Endothelial cell of umbilical vein (primary cell): ENCODE results near the gene TLX3. TPM values are rescaled to one million over a fixed set of nuclear protein-coding genes. Genes with fewer than 3 reads are reported as not detected.

ENCODE experiments used
- BruUV-seq: library from RNA; stranded (reverse); fragments of 400-500 nt; replicated peaks from 2 replicates; lab custom pipeline; 2021; lab: Mats Ljungman, UMichigan
- CTCF ChIA-PET: fragments of 300-600, 350-600 bp; sonication (Branson Sonifier 250); formaldehyde crosslinking; loops from one replicate; lab custom pipeline; 2021; ENCODE audit warnings: antibody characterized with exemption, inconsistent platforms; lab: Charles Lee
- POLR2A ChIA-PET: fragments of 300-600, 350-600 bp; sonication (Branson Sonifier 250); formaldehyde crosslinking; loops from one replicate; lab custom pipeline; 2021; ENCODE audit warnings: antibody characterized with exemption, inconsistent platforms; lab: Charles Lee
- DNase-seq: peaks from one replicate; pipeline ENCODE4 v3.0.0-alpha.2; 2011; ENCODE audit warnings: low read depth, low spot score
- FAIRE-seq: peaks from 2 replicates; lab custom pipeline; 2011; peaks lifted over from hg19 to GRCh38; lab: Jason Lieb, UNC
- H2AFZ ChIP-seq: 2 replicates; pipeline ENCODE4 v1.6.0; 2012; ENCODE audit warnings: low read depth, low read length, control low read depth, inconsistent platforms
- H3K27ac ChIP-seq: 2 replicates; pipeline ENCODE4 v1.5.1; 2011; ENCODE audit warnings: low read depth, mild to moderate bottlenecking, control low read depth, low read length, moderate library complexity; ENCODE audit not compliant: insufficient read depth
- H3K27me3 ChIP-seq, 2 experiments: 2 replicates each; pipeline versions ENCODE4 v1.6.0 to v1.6.1; 2011; ENCODE audit warnings: low read length in 2 of 2, mixed read lengths in 1 of 2; ENCODE audit not compliant: control insufficient read depth in 2 of 2, insufficient read depth in 2 of 2
- H3K36me3 ChIP-seq, 2 experiments: 2 replicates in 1 of 2; 3 replicates in 1 of 2; pipeline ENCODE4 v1.5.1; 2011; ENCODE audit warnings: low read length in 2 of 2, mild to moderate bottlenecking in 1 of 2, moderate library complexity in 1 of 2; ENCODE audit not compliant: control insufficient read depth in 2 of 2, insufficient read depth in 2 of 2; ENCODE audit errors: extremely low read depth in 1 of 2
- H3K4me1 ChIP-seq: 3 replicates; pipeline ENCODE4 v1.5.1; 2011; ENCODE audit warnings: mild to moderate bottlenecking, low read length; ENCODE audit not compliant: control insufficient read depth, insufficient read depth; ENCODE audit errors: extremely low read depth
- H3K4me2 ChIP-seq: 2 replicates; pipeline ENCODE4 v1.6.1; 2011; ENCODE audit warnings: low read length, control low read depth, mixed read lengths; ENCODE audit not compliant: insufficient read depth
- H3K4me3 ChIP-seq, 3 experiments: fragments of 200-600 bp in 1 of 3; sonication (generic), shearing (Covaris generic) in 1 of 3; replicated peaks in 1 of 3; 2 replicates each; pipeline ENCODE4 v1.5.1; 2011 to 2016; ENCODE audit warnings: control low read depth in 3 of 3, low read length in 3 of 3, mild to moderate bottlenecking in 2 of 3, inconsistent platforms in 1 of 3, low read depth in 1 of 3, moderate library complexity in 1 of 3; ENCODE audit not compliant: insufficient read depth in 1 of 3
- H3K79me2 ChIP-seq: 2 replicates; pipeline ENCODE4 v1.6.0; 2012; ENCODE audit warnings: low read length, inconsistent platforms; ENCODE audit not compliant: control insufficient read depth, insufficient read depth
- H3K9ac ChIP-seq: replicated peaks from 2 replicates; pipeline ENCODE3; 2011; ENCODE audit warnings: low read length, control low read depth; ENCODE audit not compliant: insufficient read depth; ENCODE audit errors: extremely low read depth
- H3K9me1 ChIP-seq: replicated peaks from 3 replicates; pipeline ENCODE4 v1.6.0; 2011; ENCODE audit warnings: mild to moderate bottlenecking, low read length; ENCODE audit not compliant: control insufficient read depth, insufficient read depth; ENCODE audit errors: extremely low read depth
- H3K9me3 ChIP-seq: replicated peaks from 2 replicates; pipeline ENCODE4 v1.5.1; 2012; ENCODE audit warnings: low read length, inconsistent platforms; ENCODE audit not compliant: control insufficient read depth, insufficient read depth
- H4K20me1 ChIP-seq: replicated peaks from 2 replicates; pipeline ENCODE3; 2011; ENCODE audit warnings: mild to moderate bottlenecking, low read length; ENCODE audit not compliant: control insufficient read depth, insufficient read depth; ENCODE audit errors: extremely low read depth
- FOS ChIP-seq: IDR thresholded peaks from 2 replicates; pipeline ENCODE4 v1.6.1; 2011; ENCODE audit warnings: mild to moderate bottlenecking, low read length, moderate library complexity, borderline replicate concordance; ENCODE audit not compliant: insufficient read depth
- GATA2 ChIP-seq: IDR thresholded peaks from 2 replicates; pipeline ENCODE4 v1.7.0; 2011; ENCODE audit warnings: low read depth, mild to moderate bottlenecking, moderate library complexity, mixed read lengths, low read length; ENCODE audit not compliant: insufficient read length, insufficient read depth
- JUN ChIP-seq: IDR thresholded peaks from 2 replicates; pipeline ENCODE4 v1.6.1; 2011; ENCODE audit warnings: borderline replicate concordance, low read depth; ENCODE audit not compliant: insufficient read length, insufficient read depth
- MYC ChIP-seq: IDR thresholded peaks from one replicate; pipeline ENCODE4 v1.6.1; 2011; ENCODE audit warnings: mild to moderate bottlenecking, low read depth, low read length
- POLR2A ChIP-seq: IDR thresholded peaks from 2 replicates; pipeline ENCODE4 v1.6.1; 2012; ENCODE audit warnings: low read depth, mild to moderate bottlenecking, control low read depth, low read length
- POLR2AphosphoS5 ChIP-seq: IDR thresholded peaks from 2 replicates; pipeline ENCODE4 v1.6.1; 2012; ENCODE audit warnings: low read depth, mild to moderate bottlenecking, control low read depth, low read length, moderate library complexity; ENCODE audit not compliant: insufficient read depth
- dilution Hi-C: fragments of 300-500 bp; cut with MboI; formaldehyde crosslinking; loops from one replicate; pipeline ENCODE4 v1.15.0; 2019; ENCODE audit warnings: low sequenced_read_pairs; ENCODE audit not compliant: extremely low pct_ligation_motif_present
- intact Hi-C: fragments of 100-400 bp; cut with micrococcal nuclease; formaldehyde crosslinking; loops from one replicate; pipeline ENCODE4 v1.10.0; 2022
- polyA plus RNA-seq, 4 experiments: library from polyadenylated mRNA; depleted of rRNA in 3 of 4; stranded (reverse) in 3 of 4; unstranded in 1 of 4; fragments of >200 nt; gene quantifications; 2 replicates each; pipeline versions ENCODE4 v1.2.1 to v1.2.3, GENCODE V29; 2011 to 2012; ENCODE audit warnings: missing spikeins in 1 of 4
- total RNA-seq: library from RNA; stranded (reverse); gene quantifications from 2 replicates; pipeline ENCODE4 v1.2.3, GENCODE V29; 2021
- TF ChIP-seq, protein P1 (sequence below), 2 donors: IDR thresholded peaks; 1 replicate in 1 of 2; 2 replicates in 1 of 2; pipeline ENCODE4 v1.5.1; 2011; ENCODE audit warnings: low read length in 2 of 2, mild to moderate bottlenecking in 2 of 2, moderate library complexity in 2 of 2, control low read depth in 1 of 2, inconsistent platforms in 1 of 2, low read depth in 1 of 2; ENCODE audit not compliant: insufficient read depth in 1 of 2; ENCODE audit errors: extremely low read depth in 1 of 2
- TF ChIP-seq, protein P2 (sequence below): IDR thresholded peaks from 2 replicates; pipeline ENCODE4 v1.6.1; 2011; ENCODE audit not compliant: insufficient read depth, insufficient read length

The TLX3 gene
- total and polyA plus RNA-seq, 2 donors (not counting 3 experiments of a cell fraction or from before 2014, with no cell fraction given), result not detected

DNA sequence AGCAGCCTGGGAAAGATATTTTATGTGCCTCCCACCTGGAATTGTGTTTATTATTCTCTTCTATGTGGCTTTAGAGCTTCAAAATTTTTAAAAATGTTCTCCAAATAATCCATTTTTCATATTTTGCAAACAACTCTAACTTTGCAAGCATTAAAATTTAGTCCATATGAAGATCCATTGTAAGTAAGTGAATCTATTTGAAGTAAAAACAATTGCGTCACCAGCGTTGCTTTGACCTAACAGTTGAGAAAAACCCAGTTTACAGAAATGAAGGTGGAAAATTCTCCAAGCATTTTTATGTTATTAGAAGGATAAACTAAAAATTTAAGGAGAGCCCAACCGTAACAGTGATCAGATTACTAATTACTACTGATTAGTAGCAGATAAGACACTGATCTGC lies 38.9 kb upstream of the TLX3 start:
- POLR2A ChIA-PET, result no interaction called here
- TF ChIP-seq POLR2A, result no peak
- TF ChIP-seq, protein P1, sequence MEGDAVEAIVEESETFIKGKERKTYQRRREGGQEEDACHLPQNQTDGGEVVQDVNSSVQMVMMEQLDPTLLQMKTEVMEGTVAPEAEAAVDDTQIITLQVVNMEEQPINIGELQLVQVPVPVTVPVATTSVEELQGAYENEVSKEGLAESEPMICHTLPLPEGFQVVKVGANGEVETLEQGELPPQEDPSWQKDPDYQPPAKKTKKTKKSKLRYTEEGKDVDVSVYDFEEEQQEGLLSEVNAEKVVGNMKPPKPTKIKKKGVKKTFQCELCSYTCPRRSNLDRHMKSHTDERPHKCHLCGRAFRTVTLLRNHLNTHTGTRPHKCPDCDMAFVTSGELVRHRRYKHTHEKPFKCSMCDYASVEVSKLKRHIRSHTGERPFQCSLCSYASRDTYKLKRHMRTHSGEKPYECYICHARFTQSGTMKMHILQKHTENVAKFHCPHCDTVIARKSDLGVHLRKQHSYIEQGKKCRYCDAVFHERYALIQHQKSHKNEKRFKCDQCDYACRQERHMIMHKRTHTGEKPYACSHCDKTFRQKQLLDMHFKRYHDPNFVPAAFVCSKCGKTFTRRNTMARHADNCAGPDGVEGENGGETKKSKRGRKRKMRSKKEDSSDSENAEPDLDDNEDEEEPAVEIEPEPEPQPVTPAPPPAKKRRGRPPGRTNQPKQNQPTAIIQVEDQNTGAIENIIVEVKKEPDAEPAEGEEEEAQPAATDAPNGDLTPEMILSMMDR (IDR thresholded peaks at IDR 0.05; ENCODE audit: extremely low read depth in 1 of 2, insufficient read depth in 1 of 2, low read depth in 1 of 2, low read length in 2 of 2), result no peak
- TF ChIP-seq, protein P2, sequence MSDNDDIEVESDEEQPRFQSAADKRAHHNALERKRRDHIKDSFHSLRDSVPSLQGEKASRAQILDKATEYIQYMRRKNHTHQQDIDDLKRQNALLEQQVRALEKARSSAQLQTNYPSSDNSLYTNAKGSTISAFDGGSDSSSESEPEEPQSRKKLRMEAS, result no peak
- no peak for TF ChIP-seq POLR2AphosphoS5
- no peak for TF ChIP-seq MYC
- no peak for TF ChIP-seq GATA2
- no peak for TF ChIP-seq JUN
- no peak for TF ChIP-seq FOS
- no peak overlapping the region for H3K27ac ChIP-seq

More for the DNA sequence above, 38.9 kb upstream of the TLX3 start:
- dilution Hi-C loops, result no loop called here
- CTCF ChIA-PET, result interaction anchor here (1.4 kb wide), 1 partner anchor 48 kb away, joined by 4 read pairs; no protein-coding TSS in a partner anchor
- H3K79me2 ChIP-seq, result no peaks in the 10 kb centered on the region
- no peaks in the 10 kb centered on the region for H4K20me1 ChIP-seq
- FAIRE-seq (no peak), DNase-seq (no peak)
- H3K9ac ChIP-seq, result no peak overlapping the region
- H3K4me2 ChIP-seq, result no peak overlapping the region
- no peaks in the 10 kb centered on the region for H3K27me3 ChIP-seq
- H3K9me1 ChIP-seq, result no peaks in the 10 kb centered on the region
- H3K9me3 ChIP-seq, result no peaks in the 10 kb centered on the region
- no peak overlapping the region for H3K4me3 ChIP-seq
- no peaks in the 10 kb centered on the region for H3K36me3 ChIP-seq
- H2AFZ ChIP-seq, result no peak overlapping the region
- BruUV-seq, result no TSS peak
- intact Hi-C loops, result loop anchor here (5.0 kb wide), 1 partner anchor 283 kb away; no protein-coding TSS in a partner anchor
- no peaks in the 10 kb centered on the region for H3K4me1 ChIP-seq
